Epithelial cell of esophagus (primary cell): ENCODE data around the gene PGLYRP4.

ENCODE experiments used
- DNase-seq: peaks from one replicate; pipeline ENCODE4 v3.0.0; 2010; ENCODE audit warnings: low read depth
- H3K4me3 ChIP-seq: 2 replicates; pipeline ENCODE4 v1.5.1; 2011; ENCODE audit warnings: mild to moderate bottlenecking, low read length, control low read depth
- TF ChIP-seq, protein P1 (sequence below): IDR thresholded peaks from 2 replicates; pipeline ENCODE4 v1.5.1; 2011; ENCODE audit warnings: low read depth, mild to moderate bottlenecking, low read length, control low read depth, inconsistent platforms; ENCODE audit not compliant: insufficient read depth; ENCODE audit errors: missing control alignments

PGLYRP4 gene

DNA sequence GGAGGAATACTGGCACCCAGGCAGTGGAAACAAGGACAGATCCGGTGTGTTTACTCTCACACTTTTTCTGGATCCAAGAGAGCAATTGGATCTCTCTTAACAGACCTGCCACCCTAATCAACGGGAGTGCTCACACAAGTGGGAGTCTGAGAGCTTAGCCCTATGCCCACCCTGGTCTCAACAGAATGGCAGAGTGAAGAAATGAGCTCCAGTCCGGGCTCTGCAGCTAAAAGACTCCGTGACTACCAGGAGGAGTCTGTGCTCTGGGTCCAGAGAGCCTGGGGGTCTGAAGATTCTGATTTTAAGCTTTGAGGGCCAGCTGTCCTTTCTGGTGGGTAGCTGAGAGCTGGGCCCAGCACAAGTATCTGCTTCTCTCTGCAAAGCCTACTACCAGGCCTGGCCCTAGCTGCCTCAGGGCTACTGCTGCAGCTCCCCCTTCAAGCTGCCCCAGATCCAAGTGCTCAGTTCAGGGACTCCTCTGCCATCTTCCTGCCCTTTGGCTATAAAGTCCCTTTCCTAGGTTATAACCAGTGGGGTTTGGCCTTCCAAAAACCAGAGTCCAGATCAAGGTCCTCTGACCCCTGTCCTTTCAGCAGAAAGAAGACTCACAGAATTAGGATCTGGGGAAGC lies 13.0 kb upstream of the PGLYRP4 start:
- DNase-seq = peak; percentile 51

DNA sequence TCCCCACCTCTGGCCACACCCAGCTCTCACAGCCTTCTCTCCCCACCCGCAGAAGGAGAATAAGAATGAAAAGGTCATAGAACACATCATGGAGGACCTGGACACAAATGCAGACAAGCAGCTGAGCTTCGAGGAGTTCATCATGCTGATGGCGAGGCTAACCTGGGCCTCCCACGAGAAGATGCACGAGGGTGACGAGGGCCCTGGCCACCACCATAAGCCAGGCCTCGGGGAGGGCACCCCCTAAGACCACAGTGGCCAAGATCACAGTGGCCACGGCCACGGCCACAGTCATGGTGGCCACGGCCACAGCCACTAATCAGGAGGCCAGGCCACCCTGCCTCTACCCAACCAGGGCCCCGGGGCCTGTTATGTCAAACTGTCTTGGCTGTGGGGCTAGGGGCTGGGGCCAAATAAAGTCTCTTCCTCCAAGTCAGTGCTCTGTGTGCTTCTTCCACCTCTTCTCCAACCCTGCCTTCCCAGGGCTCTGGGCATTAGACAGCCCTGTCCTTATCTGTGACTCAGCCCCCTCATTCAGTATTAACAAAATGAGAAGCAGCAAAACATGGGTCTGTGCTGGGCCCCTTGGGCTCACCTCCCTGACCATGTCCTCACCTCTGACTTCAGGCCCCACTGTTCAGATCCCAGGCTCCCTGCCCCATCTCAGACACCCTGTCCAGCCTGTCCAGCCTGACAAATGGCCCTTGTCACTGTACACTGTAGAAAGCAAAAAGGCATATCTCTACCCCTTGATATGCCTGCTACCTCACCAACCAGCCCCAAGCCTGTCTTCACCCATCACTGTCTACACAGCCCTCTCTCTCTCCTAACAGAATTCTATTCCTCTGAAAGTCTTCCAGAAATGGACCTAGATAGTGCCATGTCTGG lies 12.2 kb upstream of the PGLYRP4 start:
- peak; percentile 68 for DNase-seq
- H3K4me3 ChIP-seq = no peak overlapping the region
- TF ChIP-seq, protein P1, sequence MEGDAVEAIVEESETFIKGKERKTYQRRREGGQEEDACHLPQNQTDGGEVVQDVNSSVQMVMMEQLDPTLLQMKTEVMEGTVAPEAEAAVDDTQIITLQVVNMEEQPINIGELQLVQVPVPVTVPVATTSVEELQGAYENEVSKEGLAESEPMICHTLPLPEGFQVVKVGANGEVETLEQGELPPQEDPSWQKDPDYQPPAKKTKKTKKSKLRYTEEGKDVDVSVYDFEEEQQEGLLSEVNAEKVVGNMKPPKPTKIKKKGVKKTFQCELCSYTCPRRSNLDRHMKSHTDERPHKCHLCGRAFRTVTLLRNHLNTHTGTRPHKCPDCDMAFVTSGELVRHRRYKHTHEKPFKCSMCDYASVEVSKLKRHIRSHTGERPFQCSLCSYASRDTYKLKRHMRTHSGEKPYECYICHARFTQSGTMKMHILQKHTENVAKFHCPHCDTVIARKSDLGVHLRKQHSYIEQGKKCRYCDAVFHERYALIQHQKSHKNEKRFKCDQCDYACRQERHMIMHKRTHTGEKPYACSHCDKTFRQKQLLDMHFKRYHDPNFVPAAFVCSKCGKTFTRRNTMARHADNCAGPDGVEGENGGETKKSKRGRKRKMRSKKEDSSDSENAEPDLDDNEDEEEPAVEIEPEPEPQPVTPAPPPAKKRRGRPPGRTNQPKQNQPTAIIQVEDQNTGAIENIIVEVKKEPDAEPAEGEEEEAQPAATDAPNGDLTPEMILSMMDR = no peak

More for the DNA sequence above, 13.0 kb upstream of the PGLYRP4 start:
- no peak overlapping the region for H3K4me3 ChIP-seq
- TF ChIP-seq, protein P1 = no peak

DNA sequence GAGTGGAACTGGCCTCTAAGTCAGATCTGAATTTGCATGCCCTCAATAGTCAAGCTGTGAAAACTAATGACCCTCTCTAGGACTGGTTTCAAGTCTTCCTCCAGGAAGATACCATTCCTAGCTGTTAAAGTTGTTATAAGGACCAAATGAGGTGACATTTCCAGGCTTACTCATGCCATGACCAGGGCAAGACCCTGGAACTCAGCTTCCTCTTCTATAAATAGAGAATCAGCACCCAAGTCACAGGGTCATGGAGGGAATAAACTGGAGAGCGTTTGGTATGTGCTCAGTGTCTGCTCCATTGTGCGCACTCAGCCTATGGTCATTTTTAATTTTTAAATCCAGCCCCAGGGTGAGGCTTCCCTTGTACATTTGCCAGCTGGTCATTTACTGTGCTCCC lies 11.5 kb upstream of the PGLYRP4 start:
- DNase-seq = peak; percentile 58
- TF ChIP-seq, protein P1 = no peak
- H3K4me3 ChIP-seq = no peak overlapping the region

DNA sequence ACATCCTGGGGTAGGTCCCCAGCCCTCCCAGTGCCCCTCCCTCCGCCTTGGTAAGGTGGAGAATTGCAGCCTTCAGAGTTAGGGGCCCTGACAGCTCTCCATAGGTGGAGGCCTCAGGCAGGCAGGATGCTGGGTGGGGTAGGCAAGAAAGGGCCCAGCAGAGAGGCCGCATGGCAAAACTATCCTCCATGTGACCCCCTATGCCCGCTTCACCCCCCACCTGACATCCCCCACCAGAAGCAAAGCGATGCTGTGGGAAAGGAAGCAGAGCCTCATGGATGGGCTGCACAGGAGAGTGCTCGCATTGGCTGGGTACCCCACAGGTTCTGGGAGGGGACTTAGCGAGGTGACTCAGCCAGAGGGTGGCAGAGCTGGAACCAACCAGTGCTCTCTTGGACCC lies 10.6 kb upstream of the PGLYRP4 start:
- TF ChIP-seq, protein P1 = no peak
- no peak overlapping the region for H3K4me3 ChIP-seq
- DNase-seq = peak; percentile 55

DNA sequence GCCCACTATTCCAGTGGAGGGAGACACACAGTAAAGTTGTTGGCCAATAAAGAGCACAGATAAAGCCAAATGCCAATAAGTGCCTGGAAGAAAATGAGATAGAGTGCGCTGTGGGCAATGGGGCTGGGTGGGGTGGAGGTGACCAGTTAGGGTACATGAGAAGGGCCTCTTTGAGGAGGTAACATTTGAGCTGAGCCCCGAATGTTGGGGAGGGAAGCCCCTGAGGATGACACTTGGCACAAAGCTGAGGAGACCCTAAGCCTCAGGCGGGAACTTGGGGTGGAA lies 10.0 kb upstream of the PGLYRP4 start:
- DNase-seq = no peak
- TF ChIP-seq, protein P1 = no peak
- peak overlapping the region; percentile 0 for H3K4me3 ChIP-seq

DNA sequence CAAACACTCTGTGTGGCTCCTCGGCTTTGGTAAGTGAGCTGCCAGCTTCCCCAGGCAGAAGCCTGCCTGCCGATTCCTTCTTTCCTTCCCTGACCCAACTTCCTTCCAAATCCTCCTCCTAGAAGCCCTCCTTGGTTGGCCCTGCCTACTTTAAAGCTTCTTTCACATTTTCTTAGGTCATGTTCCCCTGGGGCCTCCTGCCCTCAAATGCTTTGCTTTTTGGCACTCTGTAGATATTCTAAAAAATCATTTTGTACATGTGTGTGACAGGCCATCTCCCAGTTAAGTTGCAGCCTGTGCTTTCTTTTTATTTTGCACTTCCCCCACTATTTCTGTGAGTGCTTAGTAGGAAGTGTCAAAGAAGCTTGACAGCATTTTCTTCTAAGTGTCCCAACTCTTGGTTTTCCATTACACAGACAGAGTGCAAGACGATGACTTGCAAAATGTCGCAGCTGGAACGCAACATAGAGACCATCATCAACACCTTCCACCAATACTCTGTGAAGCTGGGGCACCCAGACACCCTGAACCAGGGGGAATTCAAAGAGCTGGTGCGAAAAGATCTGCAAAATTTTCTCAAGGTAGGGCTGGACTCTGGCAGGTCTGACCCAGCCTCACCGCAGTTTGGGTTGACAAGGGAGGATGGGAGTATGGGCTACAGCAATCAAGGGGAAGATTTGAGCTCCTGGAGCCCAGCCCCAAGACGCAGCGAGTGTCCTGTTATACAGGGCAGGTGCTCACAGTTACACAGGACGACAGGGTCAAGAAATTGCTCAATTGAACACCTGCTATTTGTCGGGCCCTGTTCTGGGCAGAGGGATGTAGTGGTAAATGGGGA lies 9.4 kb upstream of the PGLYRP4 start, which contains the start of gene S100A9:
Gene S100A9 (plus strand): TSS at position 2 of the 838 bp plus-strand sequence. CDS start 430 bp downstream, at position 432.
- peak within 1 kb of the TSS; percentile 0 for H3K4me3 ChIP-seq
- TF ChIP-seq, protein P1 = no peak
- no peak for DNase-seq
